Body of pancreas (tissue), 4 donors: ENCODE results near the gene ZAP70. TPM values are rescaled to one million over a fixed set of nuclear protein-coding genes. Genes with fewer than 3 reads are reported as not detected.

ENCODE experiments used
- ATAC-seq: fragments of 150-250 bp; one replicate; pipeline ENCODE4 v1.9.1; 2016
- DNase-seq, 4 donors: peaks; one replicate each; pipeline ENCODE4 v3.0.0-alpha.2; 2019
- H3K27ac ChIP-seq, 4 donors: fragments of 200-600 bp; sonication (generic); 1 replicate in 3 of 4; 2 replicates in 1 of 4; pipeline versions ENCODE4 v1.5.1 to v1.6.1; 2016 to 2019; ENCODE audit warnings: mild to moderate bottlenecking in 1 of 4, mixed read lengths in 1 of 4, moderate library complexity in 1 of 4
- H3K27me3 ChIP-seq, 2 donors: fragments of 200-600 bp; sonication (generic); one replicate each; pipeline ENCODE4 v1.6.0; 2016; ENCODE audit warnings: mild to moderate bottlenecking in 1 of 2
- H3K36me3 ChIP-seq, 2 donors: fragments of 200-600 bp; sonication (generic); replicated peaks in 1 of 2; 2 replicates each; pipeline ENCODE4 v1.5.1; 2016; ENCODE audit warnings: low read depth in 2 of 2; ENCODE audit not compliant: insufficient read depth in 1 of 2
- H3K4me1 ChIP-seq: fragments of 200-600 bp; sonication (generic); one replicate; pipeline ENCODE4 v1.6.0; 2016
- H3K4me3 ChIP-seq, 2 donors: fragments of 200-600 bp; sonication (generic); 1 replicate in 1 of 2; 2 replicates in 1 of 2; pipeline ENCODE4 v1.5.1; 2016 to 2019
- H3K9me3 ChIP-seq, 3 donors: fragments of 200-600 bp; sonication (generic); 1 replicate in 2 of 3; 2 replicates in 1 of 3; pipeline ENCODE4 v1.5.1; 2016
- CTCF ChIP-seq, 7 experiments: fragments of 450-650 bp in 4 of 7; fragments of 200-600 bp in 3 of 7; sonication (generic) in 3 of 7; IDR thresholded peaks; one replicate each; pipeline ENCODE4 v1.5.1; 2016 to 2019; ENCODE audit warnings: antibody characterized with exemption in 7 of 7
- POLR2A ChIP-seq, 3 donors: fragments of 450-650 bp; IDR thresholded peaks; one replicate each; pipeline ENCODE4 v1.6.1; 2016; ENCODE audit warnings: antibody characterized with exemption in 3 of 3, mild to moderate bottlenecking in 2 of 3
- WGBS, 2 donors: methylation state at CpG; one replicate each; pipeline ENCODE4 v1.1.5; 2017; 5-methylcytosine and 5-hydroxymethylcytosine counted together
- intact Hi-C: fragments of 100-400 bp; cut with DNase I; formaldehyde crosslinking; loops from one replicate; pipeline ENCODE4 v1.15.1; 2023
- total RNA-seq, 2 donors: library from RNA; depleted of rRNA; stranded (reverse); fragments of >200 nt; gene quantifications; one replicate each; pipeline ENCODE4 v1.1.0, GENCODE V29; 2016

The ZAP70 gene
- total RNA-seq, 2 donors from 2014 or later = 2.1 to 4.0 TPM

- Histone ChIP-seq H3K36me3 (no peaks in the 10 kb centered on the region), H3K9me3 (no peaks in the 10 kb centered on the region), H3K4me3 (no peak overlapping the region), H3K27ac (no peak overlapping the region), H3K27me3 (no peaks in the 10 kb centered on the region), H3K4me1 (no peaks in the 10 kb centered on the region)
- 93 to 94% methylated on average over 13 of the region's 13 CpGs for WGBS, 2 donors
- TF ChIP-seq POLR2A (IDR thresholded peaks at IDR 0.05) = no peak
- TF ChIP-seq CTCF (IDR thresholded peaks at IDR 0.05) = no peak
- DNase-seq (no peak), ATAC-seq (no peak)
- intact Hi-C loops = no loop called here
Measured at GRCh38 chr2:97706112-97706511, 7.3 kb upstream of the ZAP70 start.

DNA sequence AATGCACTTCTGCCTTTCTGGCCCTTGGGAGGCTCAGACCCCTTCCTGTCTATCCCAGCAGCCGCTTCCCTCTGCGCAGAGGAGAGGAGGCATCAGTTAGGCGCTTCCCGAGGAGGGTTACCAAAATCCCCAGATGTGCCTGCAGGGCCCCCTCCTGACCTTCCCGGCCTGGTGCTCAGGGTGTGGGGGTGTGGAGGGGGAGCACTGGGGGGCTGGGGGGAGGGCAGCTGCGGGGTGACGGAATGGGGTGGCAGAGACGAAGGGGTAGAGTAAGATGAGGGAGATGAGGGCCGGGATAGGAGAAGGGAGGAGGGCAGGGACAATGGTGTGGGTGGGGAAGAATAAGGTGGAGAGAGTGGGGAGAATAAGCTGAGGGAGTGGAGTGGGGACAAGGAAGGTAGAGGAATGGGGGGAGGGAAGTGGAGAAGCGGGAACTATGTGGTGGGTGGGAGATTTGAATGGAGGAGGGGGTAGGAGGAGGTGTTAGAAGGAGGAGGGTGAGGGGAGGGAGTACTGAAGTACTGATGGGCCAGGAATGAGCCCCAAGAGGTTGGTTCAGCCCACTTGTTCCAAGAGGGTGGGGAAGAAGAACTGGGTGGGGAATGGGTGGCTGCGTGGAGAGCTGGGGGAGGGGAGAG, 6.5 kb upstream of the ZAP70 start:
- no peaks in the 10 kb centered on the region for H3K4me1 ChIP-seq
- TF ChIP-seq POLR2A (IDR thresholded peaks at IDR 0.05) = no peak
- TF ChIP-seq CTCF (IDR thresholded peaks at IDR 0.05) = no peak
- DNase-seq (no peak), ATAC-seq (no peak)
- intact Hi-C loops = no loop called here
- no peak overlapping the region for H3K4me3 ChIP-seq
- H3K9me3 ChIP-seq = no peaks in the 10 kb centered on the region
- no peaks in the 10 kb centered on the region for H3K27me3 ChIP-seq
- no peak overlapping the region for H3K27ac ChIP-seq
- WGBS, 2 donors = 59 to 70% methylated on average over 8 to 11 of the region's 11 CpGs
- no peaks in the 10 kb centered on the region for H3K36me3 ChIP-seq

- no peaks in the 10 kb centered on the region for H3K36me3 ChIP-seq
- H3K9me3 ChIP-seq = no peaks in the 10 kb centered on the region
- ATAC-seq = no peak
- H3K4me3 ChIP-seq = no peak overlapping the region
- 46 to 80% methylated on average over 2 to 11 of the region's 11 CpGs for WGBS, 2 donors
- DNase-seq = peak in 2 of 4 donors; percentile 20 to 27
- intact Hi-C loops = no loop called here
- no peaks in the 10 kb centered on the region for H3K27me3 ChIP-seq
- H3K27ac ChIP-seq = no peak overlapping the region
- no peaks in the 10 kb centered on the region for H3K4me1 ChIP-seq
- no peak for TF ChIP-seq POLR2A (IDR thresholded peaks at IDR 0.05)
- no peak for TF ChIP-seq CTCF (IDR thresholded peaks at IDR 0.05)
Measured at GRCh38 chr2:97707362-97708047, 5.9 kb upstream of the ZAP70 start.

GRCh38 chr2:97708048-97708380, 5.4 kb upstream of the ZAP70 start:
- ATAC-seq = no peak

More at GRCh38 chr2:97708048-97708380, 5.4 kb upstream of the ZAP70 start:
- no peak overlapping the region for H3K4me3 ChIP-seq
- no peaks in the 10 kb centered on the region for H3K4me1 ChIP-seq
- no peak for DNase-seq
- H3K27ac ChIP-seq = no peak overlapping the region
- no peaks in the 10 kb centered on the region for H3K9me3 ChIP-seq
- intact Hi-C loops = no loop called here
- no peaks in the 10 kb centered on the region for H3K27me3 ChIP-seq
- no peaks in the 10 kb centered on the region for H3K36me3 ChIP-seq
- WGBS, 2 donors = 89 to 100% methylated on average over 4 of the region's 4 CpGs
- TF ChIP-seq CTCF (IDR thresholded peaks at IDR 0.05) (no peak), POLR2A (IDR thresholded peaks at IDR 0.05) (no peak)
